ENCODE results near the gene HINT1.

HINT1 gene

DNA sequence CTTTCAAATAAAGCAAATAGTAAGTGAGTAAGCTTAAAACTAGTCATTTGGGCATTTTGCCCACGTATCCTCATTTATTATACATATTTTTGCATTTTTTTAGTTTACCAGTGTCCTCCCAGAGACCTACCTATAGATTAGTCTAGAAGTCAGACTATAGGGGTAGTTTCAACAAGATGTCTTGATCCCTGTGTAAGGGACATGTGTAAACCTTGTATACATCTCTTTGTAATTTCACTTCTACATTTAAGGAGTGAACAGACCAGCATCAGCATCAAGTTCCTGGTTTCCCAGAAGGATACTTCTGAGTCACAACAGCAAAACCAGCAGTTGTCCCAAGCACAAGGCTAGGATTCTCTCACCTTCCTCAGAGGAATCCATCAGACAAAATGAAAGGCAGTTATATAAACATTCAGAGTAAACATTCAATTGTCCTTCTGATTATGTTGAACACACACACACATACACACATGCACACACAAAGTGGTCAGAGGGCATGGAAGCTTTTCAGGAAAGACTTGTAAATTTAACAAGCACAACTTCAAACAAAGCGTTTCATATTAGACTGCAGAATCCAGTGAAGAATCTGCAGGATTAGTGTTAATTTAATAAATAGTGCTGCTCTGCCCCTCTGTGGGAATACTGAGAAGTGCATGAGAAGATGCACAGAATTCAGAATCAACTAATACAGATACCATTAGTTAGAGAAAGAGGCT lies 55.4 kb downstream of the HINT1 start:
- DNase-seq = no peak

All from GOT3 (cell line).